K562 (cell line): ENCODE data around the gene SH3BP5L. TPM values are rescaled to one million over a fixed set of nuclear protein-coding genes. Genes with fewer than 3 reads are reported as not detected.

Source experiments
- CAMTA2 ChIP-seq: fragments of 250-450 bp; sonication (Bioruptor Pico); conservative IDR thresholded peaks from 2 replicates; pipeline ENCODE4 v1.5.1; 2022
- FOXP1 ChIP-seq: sonication (generic); formaldehyde crosslinking; IDR thresholded peaks from 2 replicates; pipeline ENCODE4 v1.8.0; 2022; ENCODE audit warnings: mild to moderate bottlenecking, missing genetic modification reagents
- FUS ChIP-seq: fragments of 200-400 bp; formaldehyde crosslinking; optimal IDR thresholded peaks from 2 replicates; pipeline ENCODE3; 2017; ENCODE audit warnings: low read depth, low read length
- KLF10 ChIP-seq: fragments of 250-450 bp; sonication (Bioruptor Pico); IDR thresholded peaks from 2 replicates; pipeline ENCODE4 v1.6.1; 2021; ENCODE audit warnings: matching md5 sums
- MTA1 ChIP-seq: fragments of 450-650 bp; IDR thresholded peaks from 2 replicates; pipeline ENCODE4 v1.6.1; 2017; ENCODE audit warnings: borderline replicate concordance
- PTRF ChIP-seq: fragments of 450-650 bp; IDR thresholded peaks from 2 replicates; pipeline ENCODE4 v1.6.1; 2016; ENCODE audit warnings: mild to moderate bottlenecking, missing genetic modification characterization, missing compliant biosample characterization
- REST ChIP-seq, 2 experiments: fragments of 450-650 bp; formaldehyde crosslinking in 1 of 2; IDR thresholded peaks; 2 replicates each; pipeline versions ENCODE4 v1.4.0 to v1.6.1; 2014 to 2020; ENCODE audit warnings: mild to moderate bottlenecking in 2 of 2, borderline replicate concordance in 1 of 2, low read depth in 1 of 2
- RHOXF2B ChIP-seq: fragments of 250-450 bp; sonication (Bioruptor Pico); conservative IDR thresholded peaks from 2 replicates; pipeline ENCODE4 v1.5.1; 2021
- ZBTB7A ChIP-seq: IDR thresholded peaks from 2 replicates; pipeline ENCODE4 v1.6.1; 2011; ENCODE audit warnings: low read depth, mild to moderate bottlenecking, low read length, moderate library complexity, borderline replicate concordance; ENCODE audit not compliant: control insufficient read depth
- ZNF121 ChIP-seq: sonication (generic); formaldehyde crosslinking; conservative IDR thresholded peaks from 2 replicates; pipeline ENCODE4 v1.8.0; 2022; ENCODE audit warnings: missing genetic modification reagents
- ZNF253 ChIP-seq: fragments of 250-450 bp; sonication (Bioruptor Pico); conservative IDR thresholded peaks from 2 replicates; pipeline ENCODE4 v1.6.1; 2021; ENCODE audit warnings: mild to moderate bottlenecking
- ZNF518B ChIP-seq: fragments of 250-450 bp; sonication (Bioruptor Pico); IDR thresholded peaks from 2 replicates; pipeline ENCODE4 v1.5.0; 2021; ENCODE audit warnings: mild to moderate bottlenecking, moderate library complexity
- ZNF561 ChIP-seq: fragments of 450-650 bp; formaldehyde crosslinking; conservative IDR thresholded peaks from 2 replicates; pipeline ENCODE4 v1.4.0; 2020; ENCODE audit warnings: mild to moderate bottlenecking, moderate library complexity
- ZNF77 ChIP-seq: fragments of 250-450 bp; sonication (Bioruptor Pico); IDR thresholded peaks from 2 replicates; pipeline ENCODE4 v1.5.0; 2020
- polyA plus RNA-seq, 8 experiments: library from polyadenylated mRNA; depleted of rRNA in 4 of 8; stranded (reverse) in 5 of 8; unstranded in 3 of 8; fragments of >200 nt; fragmentation: Nextera tagmentation in 2 of 8; fragmentation: Illumina TruSeq in 1 of 8; extraction: Ambion mirVana in 2 of 8; extraction: Trizol in 1 of 8; gene quantifications; 2 replicates each; pipeline versions ENCODE4 v1.2.1 to v1.2.3, GENCODE V29; 2011 to 2014; ENCODE audit warnings: inconsistent platforms in 1 of 8, missing spikeins in 1 of 8
- total RNA-seq, 7 experiments: library from RNA; depleted of rRNA in 6 of 7; stranded (reverse); fragments of >200 nt in 6 of 7; fragmentation: Illumina TruSeq in 2 of 7; extraction: Trizol in 2 of 7; gene quantifications; 2 replicates each; pipeline versions ENCODE4 v1.2.1 to v1.2.3, GENCODE V29; 2011 to 2021; ENCODE audit warnings: low replicate concordance in 1 of 7
- TF ChIP-seq, protein P1 (sequence below): fragments of 250-450 bp; sonication (Bioruptor Pico); IDR thresholded peaks from 2 replicates; pipeline ENCODE4 v1.9.0; 2021; ENCODE audit warnings: mild to moderate bottlenecking

The SH3BP5L gene
- total and polyA plus RNA-seq, 9 of the 15 experiments (the other 6 are each of a cell fraction or from before 2014, with no cell fraction given): 1.9 to 26.5 (median 15.8) TPM

DNA sequence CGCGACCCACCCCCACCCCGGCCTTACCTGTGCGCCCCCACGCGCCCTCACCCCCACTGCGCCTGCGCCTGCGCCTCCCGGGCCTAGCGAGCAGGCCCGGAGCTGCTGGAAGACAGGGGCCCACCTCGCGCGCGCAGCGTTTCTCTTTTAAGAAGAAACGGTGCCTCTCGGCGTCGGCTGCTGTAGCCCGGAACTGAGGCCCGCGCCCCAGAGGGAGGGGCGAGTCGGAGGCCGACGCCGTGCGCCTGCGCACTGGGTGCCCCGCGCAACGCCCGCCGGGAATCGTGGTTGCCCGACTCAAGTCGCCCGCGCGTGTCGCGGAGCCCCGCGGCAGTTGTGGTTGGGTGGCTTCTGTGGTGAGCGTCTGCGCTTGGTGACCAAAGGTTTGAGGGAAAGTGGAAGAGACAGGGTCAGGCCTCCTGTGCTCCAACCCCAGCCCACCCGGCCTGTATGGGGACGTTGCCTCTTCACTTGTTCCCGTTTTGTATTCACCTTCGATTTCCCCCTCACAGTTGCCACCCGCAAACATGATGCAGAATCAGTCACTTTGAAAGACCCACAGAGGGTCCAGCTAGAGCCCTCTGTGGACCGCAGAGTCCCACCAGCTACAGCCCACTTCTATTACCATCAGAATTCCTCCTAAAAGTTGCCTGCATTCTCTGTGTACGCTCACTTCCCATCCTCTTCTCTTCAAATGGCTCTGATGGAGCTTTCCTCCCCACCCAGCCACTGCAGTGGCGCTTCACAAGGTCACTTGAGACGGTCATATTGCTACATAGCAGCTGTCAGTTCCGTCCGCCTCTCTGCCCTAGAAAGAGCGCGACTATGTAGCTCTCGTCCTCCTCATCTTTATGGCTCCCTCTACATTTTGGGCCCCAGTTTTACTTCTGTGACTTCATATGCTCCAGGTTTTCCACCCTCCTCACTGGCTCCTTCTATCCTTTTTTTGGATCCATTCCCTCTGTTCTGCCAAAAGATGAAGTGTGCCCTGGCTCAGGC, 33.5 kb upstream of the SH3BP5L start, which contains the start of gene ZNF692 (continued):
- no peak for TF ChIP-seq REST (IDR thresholded peaks at IDR 0.05; ENCODE audit: borderline replicate concordance)
- peak; percentile 61 for TF ChIP-seq REST (CRISPR knock-in tag; IDR thresholded peaks at IDR 0.05; ENCODE audit: low read depth)
- TF ChIP-seq ZNF121 (CRISPR knock-in tag): no peak
- peak; percentile 80; the same call in 1 of the 2 replicates for TF ChIP-seq FOXP1 (CRISPR knock-in tag)
- TF ChIP-seq ZNF77 (CRISPR knock-in tag): no peak
- TF ChIP-seq FUS: no peak
- no peak for TF ChIP-seq RHOXF2B (CRISPR knock-in tag)
- TF ChIP-seq PTRF (tag): no peak
- 0 out of 2 replicates have a peak, but pooled peaks have one; percentile 17 for TF ChIP-seq ZBTB7A
- TF ChIP-seq ZNF253 (CRISPR knock-in tag): no peak
- TF ChIP-seq ZNF561: no peak
- no peak for TF ChIP-seq ZNF518B (CRISPR knock-in tag)
- TF ChIP-seq CAMTA2: peak; percentile 79; the same call in 1 of the 2 replicates
- TF ChIP-seq MTA1: peak; percentile 56; the same call in 1 of the 2 replicates
- no peak for TF ChIP-seq KLF10
- TF ChIP-seq, protein P1, sequence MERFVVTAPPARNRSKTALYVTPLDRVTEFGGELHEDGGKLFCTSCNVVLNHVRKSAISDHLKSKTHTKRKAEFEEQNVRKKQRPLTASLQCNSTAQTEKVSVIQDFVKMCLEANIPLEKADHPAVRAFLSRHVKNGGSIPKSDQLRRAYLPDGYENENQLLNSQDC (CRISPR knock-in tag): peak; percentile 1; the same call in 1 of the 2 replicates
